ENCODE data around the gene PEX3. TPM values are rescaled to one million over a fixed set of nuclear protein-coding genes. Genes with fewer than 3 reads are reported as not detected.

Gene PEX3
- total and polyA plus RNA-seq, 2 experiments from 2014 or later: 13.8 to 19.4 TPM

GRCh38 chr6:143441680-143442545, 8.7 kb upstream of the PEX3 start (continued):
- TF ChIP-seq CTCF (conservative IDR thresholded peaks at IDR 0.05; ENCODE audit: low read depth in 2 of 2) (no peak), REST (IDR thresholded peaks at IDR 0.05; ENCODE audit: unreplicated experiment) (no peak), ZNF114 (CRISPR knock-in tag; IDR thresholded peaks at IDR 0.05) (no peak)

- H3K9me2 ChIP-seq (ENCODE audit: insufficient read depth): no peaks in the 10 kb centered on the region
- no peak for DNase-seq (ENCODE audit: low spot score)
- H3K4me1 Mint-ChIP-seq: peaks cover 10% of the 10 kb centered on the region
- TF ChIP-seq ZNF462 (CRISPR knock-in tag; IDR thresholded peaks at IDR 0.05) (no peak), EZH2phosphoT487 (IDR thresholded peaks at IDR 0.05; ENCODE audit: unreplicated experiment) (no peak), ETS1 (IDR thresholded peaks at IDR 0.05) (no peak), CREB1 (CRISPR knock-in tag; IDR thresholded peaks at IDR 0.05; ENCODE audit: low read depth) (no peak), EZH2 (IDR thresholded peaks at IDR 0.05; ENCODE audit: low read depth, unreplicated experiment) (no peak), ZNF114 (CRISPR knock-in tag; IDR thresholded peaks at IDR 0.05) (no peak), ZNF331 (CRISPR knock-in tag; IDR thresholded peaks at IDR 0.05; ENCODE audit: low read depth) (no peak), POLR2AphosphoS5 (IDR thresholded peaks at IDR 0.05; ENCODE audit: low read depth) (no peak)
These were observed 7.5 kb upstream of the PEX3 start for GRCh38 chr6:143443096-143443495.

More at GRCh38 chr6:143443096-143443495, 7.5 kb upstream of the PEX3 start:
- H3K27me3 ChIP-seq (ENCODE audit: insufficient read depth): no peaks in the 10 kb centered on the region
- no peaks in the 10 kb centered on the region; the same call in none of the 2 replicates for H4K20me1 ChIP-seq (replicated peaks; ENCODE audit: insufficient read depth)
- H3F3A ChIP-seq (replicated peaks; ENCODE audit: low read depth): no peaks in the 10 kb centered on the region
- peaks cover 22% of the 10 kb centered on the region for H3K36me3 Mint-ChIP-seq (ENCODE audit: low read depth)
- no peak overlapping the region for H2AFZ ChIP-seq
- H3K27ac Mint-ChIP-seq: no peak overlapping the region
- no peak overlapping the region for H3K4me3 ChIP-seq
- peaks cover 3% of the 10 kb centered on the region; the same call in 1 of the 2 replicates for H3K36me3 ChIP-seq (ENCODE audit: insufficient read depth)
- H3K27ac ChIP-seq (ENCODE audit: low read depth): no peak overlapping the region
- H3K9me3 Mint-ChIP-seq: no peaks in the 10 kb centered on the region
- no peak for ATAC-seq
- peaks cover 34% of the 10 kb centered on the region for H3K79me2 ChIP-seq (replicated peaks; ENCODE audit: insufficient read depth)
- no peaks in the 10 kb centered on the region for H3K27me3 Mint-ChIP-seq (ENCODE audit: insufficient read depth, low read depth, poor library complexity)
- no peak overlapping the region for H3K4me3 Mint-ChIP-seq
- H3K4me1 ChIP-seq (ENCODE audit: insufficient read depth): peaks cover 8% of the 10 kb centered on the region; the same call in 1 of the 2 replicates
- no peak overlapping the region for H3K4me2 ChIP-seq
